BE2C (cell line): ENCODE data around the gene DCBLD2.

Experiments
- DNase-seq: peaks from one replicate; pipeline ENCODE4 v3.0.0-alpha.2; 2020
- H3K27me3 ChIP-seq: fragments of 250-450 bp; sonication (Bioruptor Pico); 2 replicates; pipeline ENCODE4 v1.5.1; 2020; ENCODE audit warnings: mild to moderate bottlenecking
- H3K36me3 ChIP-seq: fragments of 250-450 bp; sonication (Bioruptor Pico); 2 replicates; pipeline ENCODE4 v1.5.1; 2020; ENCODE audit warnings: mild to moderate bottlenecking
- H3K4me1 ChIP-seq: fragments of 250-450 bp; sonication (Bioruptor Pico); 2 replicates; pipeline ENCODE4 v1.5.1; 2020
- H3K4me3 ChIP-seq: 2 replicates; pipeline ENCODE4 v1.5.1; 2011; ENCODE audit warnings: low read depth, low read length
- H3K9me3 ChIP-seq: fragments of 250-450 bp; sonication (Bioruptor Pico); 2 replicates; pipeline ENCODE4 v1.5.1; 2020
- TF ChIP-seq, protein P1 (sequence below): IDR thresholded peaks from 2 replicates; pipeline ENCODE4 v1.5.1; 2012; ENCODE audit warnings: mild to moderate bottlenecking, low read depth, low read length

DCBLD2 gene

DNA sequence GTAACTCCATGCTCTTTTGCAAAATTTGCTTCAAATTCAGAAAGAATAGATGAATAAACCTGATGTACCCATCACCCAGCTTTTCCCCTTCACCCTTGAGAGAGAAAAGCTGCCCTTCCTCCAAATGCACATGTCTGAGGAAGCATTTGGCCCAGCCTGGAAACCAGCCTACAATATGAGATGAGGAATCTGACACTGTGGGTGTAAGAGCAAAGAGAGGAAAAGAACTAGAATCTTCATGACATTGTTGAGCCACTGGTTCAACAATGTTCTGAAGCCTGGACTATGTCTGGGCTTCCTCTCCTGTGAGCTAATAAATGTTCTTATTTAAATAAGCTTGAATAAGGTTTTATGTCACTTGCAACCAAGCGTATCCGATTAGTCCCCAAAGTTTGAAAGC is 18.7 kb upstream of the DCBLD2 start:
- H3K4me1 ChIP-seq = no peaks in the 10 kb centered on the region
- TF ChIP-seq, protein P1, sequence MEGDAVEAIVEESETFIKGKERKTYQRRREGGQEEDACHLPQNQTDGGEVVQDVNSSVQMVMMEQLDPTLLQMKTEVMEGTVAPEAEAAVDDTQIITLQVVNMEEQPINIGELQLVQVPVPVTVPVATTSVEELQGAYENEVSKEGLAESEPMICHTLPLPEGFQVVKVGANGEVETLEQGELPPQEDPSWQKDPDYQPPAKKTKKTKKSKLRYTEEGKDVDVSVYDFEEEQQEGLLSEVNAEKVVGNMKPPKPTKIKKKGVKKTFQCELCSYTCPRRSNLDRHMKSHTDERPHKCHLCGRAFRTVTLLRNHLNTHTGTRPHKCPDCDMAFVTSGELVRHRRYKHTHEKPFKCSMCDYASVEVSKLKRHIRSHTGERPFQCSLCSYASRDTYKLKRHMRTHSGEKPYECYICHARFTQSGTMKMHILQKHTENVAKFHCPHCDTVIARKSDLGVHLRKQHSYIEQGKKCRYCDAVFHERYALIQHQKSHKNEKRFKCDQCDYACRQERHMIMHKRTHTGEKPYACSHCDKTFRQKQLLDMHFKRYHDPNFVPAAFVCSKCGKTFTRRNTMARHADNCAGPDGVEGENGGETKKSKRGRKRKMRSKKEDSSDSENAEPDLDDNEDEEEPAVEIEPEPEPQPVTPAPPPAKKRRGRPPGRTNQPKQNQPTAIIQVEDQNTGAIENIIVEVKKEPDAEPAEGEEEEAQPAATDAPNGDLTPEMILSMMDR = no peak
- H3K9me3 ChIP-seq = no peaks in the 10 kb centered on the region
- no peaks in the 10 kb centered on the region for H3K27me3 ChIP-seq
- no peaks in the 10 kb centered on the region for H3K36me3 ChIP-seq
- no peak overlapping the region for H3K4me3 ChIP-seq
- no peak for DNase-seq

DNA sequence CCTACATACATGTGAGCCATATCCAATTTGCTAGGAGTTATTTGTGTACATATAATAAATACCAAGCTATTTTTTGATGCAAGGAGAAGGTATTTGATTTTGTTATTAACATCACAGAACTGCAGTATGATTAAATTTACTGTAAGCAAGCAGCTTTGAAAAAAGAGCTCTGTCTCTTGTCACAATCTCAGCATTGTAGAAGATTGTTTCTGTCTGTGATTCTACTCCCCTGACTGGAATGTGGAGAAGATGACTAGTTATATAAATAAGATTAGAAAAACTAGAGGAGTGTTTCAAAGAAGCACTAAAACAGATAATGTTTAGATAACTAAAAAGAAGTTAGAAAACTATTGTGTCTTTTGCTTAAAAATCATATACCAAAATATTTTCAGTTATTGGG is 17.1 kb upstream of the DCBLD2 start:
- H3K27me3 ChIP-seq = no peaks in the 10 kb centered on the region
- DNase-seq = no peak
- TF ChIP-seq, protein P1 = no peak
- H3K36me3 ChIP-seq = no peaks in the 10 kb centered on the region
- no peaks in the 10 kb centered on the region for H3K9me3 ChIP-seq
- H3K4me1 ChIP-seq = no peaks in the 10 kb centered on the region
- H3K4me3 ChIP-seq = no peak overlapping the region

DNA sequence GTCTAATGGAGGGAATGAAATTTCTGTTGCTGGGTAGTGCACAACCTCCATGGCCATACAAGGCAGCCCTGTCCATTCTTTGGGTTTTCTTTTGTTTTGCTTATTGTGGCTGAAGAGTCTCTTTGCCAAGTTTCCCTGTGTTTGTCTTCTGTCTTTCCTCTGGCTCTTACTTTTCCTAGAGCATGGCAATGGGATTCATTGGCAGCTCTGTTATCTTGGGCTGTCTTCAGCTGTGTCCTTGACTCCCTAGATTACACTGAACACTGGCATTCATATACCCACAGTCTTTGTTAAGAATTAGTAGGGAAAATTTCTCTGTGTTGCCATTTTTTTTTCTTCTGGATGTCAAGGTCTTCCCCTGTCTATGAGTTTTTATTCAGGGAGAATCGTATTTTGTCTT is 16.1 kb upstream of the DCBLD2 start:
- H3K4me3 ChIP-seq = no peak overlapping the region
- DNase-seq = no peak

DNA sequence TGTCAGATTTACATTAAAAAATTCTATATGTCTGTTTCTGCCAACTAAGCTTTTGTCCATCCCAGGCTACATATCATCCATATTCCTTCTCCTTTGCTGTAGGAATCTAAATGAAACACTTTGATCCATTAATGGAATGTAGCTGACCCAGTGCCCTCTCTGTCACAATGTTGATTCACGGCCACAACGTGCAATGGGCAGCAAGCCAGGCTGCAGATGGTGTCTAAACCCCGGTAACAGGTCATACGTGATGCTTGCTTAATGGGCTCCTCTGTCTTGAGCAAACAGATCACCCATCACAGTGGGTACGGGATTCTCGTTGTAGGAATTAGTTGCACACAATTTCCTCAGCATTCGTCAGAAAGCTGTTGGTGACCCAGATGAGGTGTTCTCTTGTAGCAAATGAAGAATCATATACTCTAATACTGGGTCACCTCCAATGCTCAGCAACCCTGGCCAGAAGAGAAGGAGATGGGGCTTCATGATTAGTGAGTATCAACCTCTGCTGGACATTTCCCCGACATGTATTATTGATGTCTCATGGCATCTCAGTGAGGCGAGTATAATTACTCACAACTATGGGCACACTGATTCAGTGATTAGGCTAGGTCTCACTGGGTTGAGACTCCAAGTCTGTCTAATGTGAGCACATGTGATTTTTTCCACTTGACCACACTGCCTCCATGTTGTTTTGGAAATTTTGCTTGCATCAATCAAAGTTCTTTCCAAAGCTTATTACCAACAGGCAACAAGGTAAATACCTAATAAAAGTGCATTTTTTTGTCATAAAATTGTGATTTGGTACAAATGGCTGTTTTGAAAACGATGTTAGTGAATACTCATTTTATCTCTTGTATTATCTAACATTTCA is 12.9 kb upstream of the DCBLD2 start:
- H3K4me1 ChIP-seq = no peaks in the 10 kb centered on the region
- H3K36me3 ChIP-seq = no peaks in the 10 kb centered on the region
- no peak for DNase-seq
- no peak overlapping the region for H3K4me3 ChIP-seq
- no peaks in the 10 kb centered on the region; the same call in 1 of the 2 replicates for H3K9me3 ChIP-seq
- TF ChIP-seq, protein P1 = no peak
- H3K27me3 ChIP-seq = no peaks in the 10 kb centered on the region

More for the DNA sequence above, 16.1 kb upstream of the DCBLD2 start:
- Histone ChIP-seq H3K9me3 (no peaks in the 10 kb centered on the region), H3K36me3 (no peaks in the 10 kb centered on the region), H3K4me1 (no peaks in the 10 kb centered on the region), H3K27me3 (no peaks in the 10 kb centered on the region)
- TF ChIP-seq, protein P1 = no peak

DNA sequence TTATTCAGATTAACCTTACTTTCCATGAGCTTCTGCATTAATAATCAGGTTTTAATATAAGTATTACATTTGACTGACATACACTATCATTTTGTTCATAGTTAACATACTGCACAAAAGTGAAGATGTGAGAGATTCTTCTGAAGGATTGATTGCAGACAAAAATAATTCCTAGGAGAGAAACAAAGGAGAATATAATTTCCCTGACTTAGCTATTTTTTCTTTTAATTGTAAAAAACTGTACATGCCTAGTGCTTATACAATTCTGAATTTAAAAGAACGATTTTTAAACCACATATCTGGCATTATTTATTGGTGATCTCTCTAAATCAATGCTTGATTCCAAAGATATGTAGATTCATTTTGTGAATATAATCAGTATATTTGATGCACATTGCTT is 11.0 kb upstream of the DCBLD2 start:
- Histone ChIP-seq H3K4me1 (peaks cover 4% of the 10 kb centered on the region; the same call in 1 of the 2 replicates), H3K27me3 (no peaks in the 10 kb centered on the region), H3K4me3 (no peak overlapping the region), H3K36me3 (no peaks in the 10 kb centered on the region), H3K9me3 (no peaks in the 10 kb centered on the region; the same call in 1 of the 2 replicates)
- TF ChIP-seq, protein P1 = no peak
- no peak for DNase-seq

- H3K4me1 ChIP-seq = peaks cover 19% of the 10 kb centered on the region
- TF ChIP-seq, protein P1 = no peak
- no peak for DNase-seq
Observed at GRCh38 chr3:98906230-98906629, 4.7 kb upstream of the DCBLD2 start.

More at GRCh38 chr3:98906230-98906629, 4.7 kb upstream of the DCBLD2 start:
- H3K9me3 ChIP-seq = no peaks in the 10 kb centered on the region; the same call in 1 of the 2 replicates
- no peak overlapping the region for H3K4me3 ChIP-seq
- no peaks in the 10 kb centered on the region for H3K36me3 ChIP-seq
- H3K27me3 ChIP-seq = no peaks in the 10 kb centered on the region
